HG02938 (cell line): ENCODE results near the gene TNFAIP2.

Experiments used
- ATAC-seq: cut with Tn5 transposase; IDR thresholded peaks from one replicate; pipeline ENCODE4 v1.9.1; 2021; ENCODE audit warnings: mild to moderate bottlenecking, moderate library complexity; ENCODE audit not compliant: unreplicated experiment

TNFAIP2 gene

DNA sequence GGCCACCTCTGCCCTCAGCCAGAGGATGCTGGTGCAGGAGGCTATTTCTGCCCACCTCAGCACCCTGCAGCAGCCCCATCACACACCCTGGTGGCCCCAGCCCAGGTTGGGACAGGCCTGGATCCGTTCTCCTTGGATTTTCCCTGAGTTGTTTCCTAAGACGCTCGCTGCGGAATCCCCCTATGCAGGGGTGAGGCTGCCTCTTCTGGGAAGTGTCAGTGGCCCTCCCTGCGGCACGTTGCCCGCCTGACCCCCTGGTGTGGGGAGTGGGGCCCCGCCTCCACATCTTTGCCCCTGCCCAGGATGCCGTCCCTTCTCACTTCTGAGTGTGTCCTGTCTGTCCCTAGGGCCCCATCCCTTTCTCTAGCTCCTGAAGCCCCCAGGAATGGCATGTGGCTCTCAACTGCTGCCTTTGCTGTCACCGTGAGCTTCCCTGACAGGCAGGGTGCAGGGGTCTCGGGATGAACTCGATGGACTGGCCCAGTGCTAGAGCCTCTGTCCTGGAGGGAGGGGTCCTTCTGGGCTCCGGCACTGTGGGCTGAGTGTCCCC, 29.3 kb upstream of the TNFAIP2 start:
- no peak for ATAC-seq

DNA sequence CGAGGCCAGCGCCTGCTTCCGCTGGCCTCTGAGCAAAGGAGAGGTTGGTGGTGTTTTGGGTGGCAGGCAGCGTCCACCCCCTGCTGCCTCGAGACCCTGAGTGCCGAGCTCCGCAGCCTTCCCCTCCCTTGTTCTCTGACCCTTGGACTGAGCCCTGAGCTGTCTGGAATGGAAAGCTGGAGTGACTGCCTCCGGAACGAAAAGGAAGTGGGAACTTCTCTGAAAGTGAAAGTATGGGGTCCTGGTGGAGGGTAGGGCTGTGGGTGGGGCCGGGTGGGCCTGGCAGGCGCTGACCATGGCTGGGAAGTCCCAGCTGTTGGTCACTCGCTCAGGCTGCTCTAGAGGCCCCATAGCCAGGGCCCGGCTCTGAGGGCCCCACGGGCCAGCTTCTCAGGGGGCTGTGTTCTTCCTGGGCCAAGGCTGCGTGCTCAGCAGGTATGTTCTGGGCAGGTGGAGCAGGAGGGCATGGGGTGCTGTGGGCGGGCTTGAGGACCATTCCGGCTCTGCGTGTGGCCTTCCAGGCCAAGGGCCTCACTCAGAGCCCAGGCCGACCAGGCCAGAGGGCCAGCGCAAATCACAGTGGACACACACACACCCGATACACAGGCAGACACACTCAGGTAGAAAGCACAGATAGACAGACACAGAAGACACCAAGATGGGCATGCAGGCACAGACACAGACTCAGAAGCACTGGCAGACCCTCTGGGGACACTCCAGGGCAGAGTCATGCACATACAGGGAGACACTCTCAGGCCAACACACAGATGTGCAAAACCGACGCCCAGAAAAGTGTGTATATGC, 28.7 kb upstream of the TNFAIP2 start, which contains the start of gene EXOC3L4:
TSS of gene EXOC3L4 (plus strand) at position 320 of the 804 bp plus-strand sequence. CDS start 5,495 bp downstream, outside the sequence.
- ATAC-seq, result no peak

DNA sequence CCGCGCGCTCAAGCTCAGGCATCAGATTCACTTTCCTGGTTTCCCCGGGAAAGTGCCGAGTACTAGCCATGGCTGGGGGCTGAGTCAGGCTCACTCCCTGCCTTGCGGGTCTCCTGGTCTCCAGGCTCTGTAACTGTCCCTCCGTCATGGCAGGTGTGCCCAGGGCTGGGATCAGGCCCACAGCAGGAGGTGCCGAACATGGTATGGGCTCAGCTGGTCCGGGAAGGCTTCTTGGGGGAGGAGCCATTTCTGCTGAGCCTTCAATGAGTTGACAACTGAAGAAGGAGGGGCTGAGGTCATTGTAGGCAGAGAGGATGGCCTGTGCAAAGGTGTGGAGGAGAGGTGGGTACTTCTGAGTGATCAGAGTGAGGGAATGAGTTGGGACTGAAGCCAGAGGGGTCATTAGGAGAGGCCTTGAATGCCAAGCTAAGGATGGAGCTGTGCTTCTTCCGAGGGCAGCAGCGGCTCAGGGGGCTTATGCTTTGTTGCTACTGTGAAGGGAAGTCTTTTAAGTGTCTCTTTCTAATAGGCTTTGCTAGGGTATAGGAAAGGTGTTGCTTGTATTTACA, 28.0 kb upstream of the TNFAIP2 start:
- ATAC-seq, result no peak

DNA sequence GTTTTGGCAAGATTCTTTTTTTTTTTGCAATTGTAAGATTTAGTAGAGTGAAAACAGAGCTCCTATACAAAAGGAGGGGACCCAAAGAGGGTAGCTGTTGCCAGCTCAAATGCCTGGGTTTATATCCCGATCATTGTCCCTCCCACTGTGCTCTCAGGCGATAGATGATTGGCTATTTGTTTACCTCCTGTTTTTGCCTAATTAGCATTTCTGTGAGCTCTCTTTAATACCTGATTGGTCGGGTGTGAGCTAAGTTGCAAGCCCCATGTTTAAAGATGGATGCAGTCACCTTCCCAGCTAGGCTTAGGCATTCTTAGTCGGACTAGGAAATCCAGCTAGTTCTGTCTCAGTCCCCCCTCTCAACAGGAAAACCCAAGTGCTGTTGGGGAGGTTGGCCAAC, 26.9 kb upstream of the TNFAIP2 start:
- no peak for ATAC-seq

DNA sequence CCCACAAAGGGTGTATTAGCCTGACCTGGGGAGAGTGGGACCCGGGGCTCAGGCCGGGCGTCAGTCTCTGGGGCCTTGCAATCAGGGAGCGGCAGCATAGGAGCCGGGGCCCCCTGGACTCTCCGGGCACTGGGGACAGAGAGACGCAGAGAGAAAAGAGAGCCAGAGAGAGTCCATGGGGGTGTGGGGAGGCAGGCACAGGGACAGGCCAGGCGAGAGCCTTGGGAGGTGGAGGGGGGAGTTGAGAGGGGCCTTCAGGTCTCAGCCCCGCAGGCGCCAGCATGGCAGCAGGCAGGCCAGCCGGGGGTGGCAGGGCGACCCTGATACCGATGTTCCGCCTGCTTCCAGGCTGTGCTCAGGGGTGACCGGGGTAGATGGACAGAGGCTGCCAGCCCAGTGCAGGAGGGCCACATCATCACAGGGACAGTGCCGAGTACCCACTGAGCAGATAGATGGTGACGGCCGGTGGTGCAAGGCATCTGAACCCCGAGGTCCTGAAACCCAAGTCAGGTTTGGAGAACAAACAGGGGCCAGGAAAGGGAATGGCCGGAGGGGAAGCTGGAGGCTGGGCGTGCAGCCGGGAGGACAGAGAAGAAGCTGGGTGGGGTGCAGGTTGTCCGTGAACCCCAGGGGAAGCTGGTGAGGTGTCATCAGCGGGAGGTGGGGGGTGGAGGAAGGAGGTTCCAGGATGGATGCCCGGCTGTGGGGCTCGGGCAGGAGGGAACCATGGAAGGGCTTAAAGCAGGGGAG, 25.8 kb upstream of the TNFAIP2 start:
- no peak for ATAC-seq

DNA sequence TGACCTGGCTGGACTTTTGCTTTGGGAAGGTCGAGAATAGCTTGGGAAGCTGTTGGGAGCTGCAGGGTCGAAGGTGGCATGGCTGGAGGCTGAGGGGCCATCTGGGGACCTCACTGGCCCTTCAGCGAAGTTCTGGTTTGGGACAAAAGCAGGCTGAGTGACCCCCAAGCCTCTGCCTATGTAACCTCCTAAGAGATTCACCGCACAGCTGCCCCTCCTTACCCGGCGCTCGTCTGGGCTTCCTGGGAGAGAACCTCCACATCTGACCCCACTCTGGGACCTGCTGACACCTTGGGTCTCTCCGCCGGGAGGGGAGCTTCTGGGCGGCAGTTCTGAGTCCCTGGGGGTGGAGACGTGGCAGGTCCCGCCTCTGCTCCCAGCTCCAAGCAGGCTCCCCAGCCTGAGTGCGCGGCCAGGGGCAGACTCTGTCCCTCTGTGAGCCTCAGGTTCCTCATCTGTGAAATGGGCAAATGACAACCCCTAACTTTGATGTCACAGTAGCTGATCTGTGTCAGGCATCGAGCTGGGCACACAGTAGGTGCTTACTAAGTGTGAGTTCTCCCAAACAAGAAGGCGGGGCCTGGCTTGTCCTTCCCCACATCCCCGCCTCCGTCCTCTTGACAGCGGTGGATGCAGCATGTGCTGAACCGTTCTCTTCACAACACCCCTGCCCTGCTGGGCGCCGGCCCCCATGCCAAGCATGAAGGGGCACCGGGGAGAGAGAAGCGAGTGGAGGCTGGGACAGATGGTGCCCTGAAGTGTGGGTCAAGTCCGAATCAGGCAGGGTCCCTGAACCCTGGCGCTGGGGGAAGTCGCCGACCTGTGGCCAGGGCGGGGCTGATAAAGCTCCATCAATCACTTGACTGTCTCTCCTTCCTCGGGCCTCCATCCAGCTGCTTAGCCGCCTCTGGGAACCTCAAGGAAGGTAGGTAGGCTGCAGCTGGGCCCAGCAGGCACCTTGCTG, 25.0 kb upstream of the TNFAIP2 start:
- ATAC-seq, result no peak

DNA sequence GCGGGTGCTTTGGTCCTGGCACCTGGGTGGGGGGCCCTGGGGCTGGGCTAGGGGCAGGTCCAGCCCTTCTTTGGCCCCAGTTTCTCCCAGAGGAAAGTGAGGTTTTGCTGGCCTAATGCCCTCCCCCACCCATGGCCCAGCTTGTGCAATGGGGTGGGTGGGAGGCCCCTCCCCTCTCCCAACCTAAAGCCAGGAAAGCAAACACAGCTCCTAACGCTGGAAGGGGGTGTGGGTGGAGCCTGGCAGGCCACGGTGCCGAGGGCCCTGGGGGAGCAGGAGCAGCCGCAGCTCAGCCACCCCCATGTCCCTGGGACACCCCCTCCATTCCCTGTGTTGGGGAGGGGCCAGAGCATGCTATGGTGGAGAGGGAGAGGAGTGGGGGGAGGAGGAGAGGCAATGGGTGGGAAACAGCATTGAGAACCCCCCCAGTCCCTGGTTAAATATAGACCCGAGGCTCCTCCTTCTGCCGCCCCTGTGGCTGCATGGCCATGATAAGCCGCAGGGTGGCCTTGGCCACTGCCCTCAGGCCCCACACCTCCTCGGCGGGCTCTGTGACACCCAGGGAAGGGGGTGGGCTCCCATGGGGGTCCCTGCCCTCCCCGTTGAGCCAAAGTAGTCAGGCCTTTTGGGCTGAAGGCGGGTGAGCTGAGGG, 24.1 kb upstream of the TNFAIP2 start:
- no peak for ATAC-seq

DNA sequence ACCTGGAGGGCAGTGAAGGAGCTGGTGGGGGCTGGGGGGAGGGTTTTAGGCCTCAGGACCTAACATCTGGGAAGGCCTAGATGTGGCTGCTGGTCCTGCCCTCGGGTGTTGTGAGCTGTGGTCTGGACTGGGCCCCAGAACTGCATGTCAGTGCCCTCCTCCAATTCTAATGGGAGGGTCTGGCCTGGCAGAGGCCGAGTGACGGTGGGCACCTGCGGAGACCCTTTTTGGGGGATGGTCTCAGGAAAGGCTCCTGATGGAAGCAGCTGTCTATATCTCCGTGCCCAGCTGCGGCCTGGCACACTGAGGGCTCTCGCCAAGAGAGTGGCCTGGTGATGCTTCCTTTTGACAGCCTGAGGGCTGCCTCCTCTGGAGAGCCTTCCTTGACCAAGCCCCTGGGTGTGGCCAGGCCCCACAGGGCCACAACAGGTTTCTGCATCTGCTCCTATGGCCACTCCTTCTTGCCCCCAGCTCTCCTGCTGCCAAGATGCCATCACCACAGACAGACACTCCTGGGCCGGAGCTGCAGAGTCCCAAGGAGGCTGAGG, 23.5 kb upstream of the TNFAIP2 start:
- no peak for ATAC-seq

DNA sequence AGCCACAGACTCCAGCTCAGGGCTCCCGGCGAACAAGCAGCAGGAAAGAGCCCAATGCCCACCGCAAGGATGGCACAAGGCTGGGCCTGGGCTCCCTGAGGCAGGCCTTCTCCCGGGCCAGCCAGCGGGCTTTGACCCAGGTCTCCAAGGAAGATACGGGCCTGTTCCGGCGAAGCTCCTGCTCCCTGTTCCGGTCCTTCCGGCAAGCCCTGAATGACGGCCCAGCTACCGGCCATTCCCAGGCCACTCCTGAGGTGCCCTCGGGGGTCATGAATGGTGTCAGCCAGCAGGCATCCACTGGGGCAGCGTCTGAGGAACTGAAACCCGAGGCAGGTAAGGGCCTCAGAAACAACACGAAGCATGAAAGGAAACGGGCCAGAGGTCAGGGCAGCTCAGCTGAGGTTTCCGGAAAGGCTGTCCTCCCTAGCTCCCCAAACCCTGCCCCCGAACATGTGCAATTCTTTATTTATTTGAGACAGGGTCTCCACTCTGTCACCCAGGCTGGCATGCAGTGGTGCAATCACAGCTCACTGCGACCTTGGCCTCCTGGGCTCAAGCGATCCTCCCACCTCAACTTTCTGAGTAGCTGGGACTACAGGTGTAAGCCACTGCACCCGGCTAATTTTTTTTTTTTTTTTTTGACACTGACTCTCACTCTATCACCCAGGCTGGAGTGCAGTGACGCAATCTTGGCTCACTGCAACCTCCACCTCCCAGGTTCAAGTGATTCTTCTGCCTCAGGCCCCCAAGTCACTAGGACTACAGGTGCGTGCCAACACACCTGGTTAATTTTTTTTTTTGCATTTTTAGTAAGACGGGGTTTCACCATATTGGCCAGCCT, 22.8 kb upstream of the TNFAIP2 start:
- ATAC-seq, result no peak

DNA sequence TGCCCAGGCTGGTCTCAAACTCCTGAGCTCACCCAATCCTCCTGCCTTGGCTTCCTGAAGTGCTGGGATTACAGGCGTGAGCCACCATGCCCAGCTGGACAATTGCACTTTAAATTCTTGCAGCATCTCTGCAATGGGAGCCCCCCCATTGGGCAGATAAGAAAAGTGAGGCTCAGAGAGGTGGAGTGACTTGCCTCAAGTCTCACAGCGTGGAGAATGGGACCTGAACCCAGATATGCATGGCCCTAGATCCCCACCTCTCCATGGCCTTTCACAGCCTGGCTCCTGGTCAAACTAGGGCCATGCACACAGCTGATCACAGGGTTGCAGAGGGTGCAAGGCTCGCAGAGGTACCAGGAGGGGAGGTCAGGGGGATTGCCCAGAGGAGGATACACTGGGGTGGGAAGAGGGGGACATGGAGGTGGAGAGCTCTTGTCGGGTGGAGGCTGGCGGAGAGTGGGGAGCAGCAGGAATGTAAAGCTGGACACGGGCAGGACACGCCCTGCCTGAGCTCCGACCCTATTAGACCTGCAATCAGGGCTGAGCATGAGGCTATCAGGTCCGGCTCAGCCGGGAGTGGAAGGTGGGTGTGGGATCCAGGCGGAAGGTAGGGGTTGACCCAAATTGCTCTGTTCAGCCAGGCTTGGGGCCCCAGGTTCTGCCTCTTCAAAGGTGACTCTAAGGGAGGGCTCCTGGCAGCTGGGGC, 21.9 kb upstream of the TNFAIP2 start:
- no peak for ATAC-seq

DNA sequence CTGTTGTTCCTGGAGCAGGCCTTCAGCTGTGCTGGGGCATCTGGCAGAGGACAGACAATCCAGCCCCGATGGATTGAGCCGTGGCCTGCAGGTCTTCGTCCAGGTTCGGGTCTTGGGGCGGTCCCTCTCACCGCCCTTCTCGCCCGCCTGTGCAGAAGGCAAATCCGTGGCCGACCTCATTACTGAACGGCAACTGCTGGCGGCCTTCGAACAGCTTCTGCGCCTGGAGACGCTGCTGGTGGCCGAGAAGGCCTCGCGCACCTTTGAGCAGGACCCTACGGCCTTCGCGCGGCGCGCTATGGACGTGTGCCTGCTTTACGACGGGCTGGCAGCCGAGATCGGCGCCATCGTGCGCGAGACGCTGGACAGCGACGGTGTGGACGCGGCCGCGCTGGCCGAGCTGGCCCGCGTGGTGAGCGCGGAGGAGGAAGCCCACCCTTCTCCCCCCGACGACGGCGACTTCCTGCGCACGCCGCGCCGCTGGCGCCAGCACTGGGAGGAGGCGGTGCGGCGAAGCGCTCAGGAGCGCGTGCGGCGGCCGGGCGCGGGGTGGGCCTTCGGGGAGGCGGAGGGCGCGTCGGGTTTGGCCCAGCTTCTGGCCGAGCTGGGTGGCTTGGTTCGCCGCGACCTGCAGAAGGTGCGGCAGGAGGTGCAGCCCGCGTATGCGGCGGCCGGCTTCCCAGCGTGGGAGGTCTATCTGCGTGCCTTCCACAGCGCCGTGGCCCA, 21.1 kb upstream of the TNFAIP2 start:
- ATAC-seq, result no peak

DNA sequence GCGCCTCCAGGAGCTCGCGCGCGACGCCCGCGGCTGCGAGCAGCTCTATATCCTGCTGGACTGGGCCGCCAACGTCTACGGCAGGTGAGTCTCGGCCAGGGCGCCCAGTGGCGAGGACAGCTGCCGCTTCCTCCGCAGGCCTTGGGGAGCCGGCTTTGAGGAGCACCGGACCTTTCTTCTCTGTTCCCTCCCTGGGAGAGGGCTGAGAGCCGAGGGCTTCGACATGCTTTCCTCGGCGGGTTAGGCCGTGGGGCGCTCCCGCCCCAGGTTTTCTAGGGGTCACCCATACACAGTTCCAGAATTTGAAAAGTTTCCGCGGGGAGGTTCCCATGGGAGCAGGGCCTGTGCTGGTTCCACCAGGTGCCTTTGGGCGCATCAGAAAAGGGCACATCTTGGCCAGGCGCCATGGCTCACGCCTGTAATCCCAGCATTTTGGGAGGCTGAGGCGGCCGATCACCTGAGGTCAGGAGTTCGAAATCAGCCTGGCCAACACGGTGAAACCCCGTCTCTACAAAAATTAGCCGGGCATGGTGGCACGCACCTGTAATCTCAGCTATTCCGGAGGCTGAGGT, 20.5 kb upstream of the TNFAIP2 start:
- ATAC-seq, result no peak

DNA sequence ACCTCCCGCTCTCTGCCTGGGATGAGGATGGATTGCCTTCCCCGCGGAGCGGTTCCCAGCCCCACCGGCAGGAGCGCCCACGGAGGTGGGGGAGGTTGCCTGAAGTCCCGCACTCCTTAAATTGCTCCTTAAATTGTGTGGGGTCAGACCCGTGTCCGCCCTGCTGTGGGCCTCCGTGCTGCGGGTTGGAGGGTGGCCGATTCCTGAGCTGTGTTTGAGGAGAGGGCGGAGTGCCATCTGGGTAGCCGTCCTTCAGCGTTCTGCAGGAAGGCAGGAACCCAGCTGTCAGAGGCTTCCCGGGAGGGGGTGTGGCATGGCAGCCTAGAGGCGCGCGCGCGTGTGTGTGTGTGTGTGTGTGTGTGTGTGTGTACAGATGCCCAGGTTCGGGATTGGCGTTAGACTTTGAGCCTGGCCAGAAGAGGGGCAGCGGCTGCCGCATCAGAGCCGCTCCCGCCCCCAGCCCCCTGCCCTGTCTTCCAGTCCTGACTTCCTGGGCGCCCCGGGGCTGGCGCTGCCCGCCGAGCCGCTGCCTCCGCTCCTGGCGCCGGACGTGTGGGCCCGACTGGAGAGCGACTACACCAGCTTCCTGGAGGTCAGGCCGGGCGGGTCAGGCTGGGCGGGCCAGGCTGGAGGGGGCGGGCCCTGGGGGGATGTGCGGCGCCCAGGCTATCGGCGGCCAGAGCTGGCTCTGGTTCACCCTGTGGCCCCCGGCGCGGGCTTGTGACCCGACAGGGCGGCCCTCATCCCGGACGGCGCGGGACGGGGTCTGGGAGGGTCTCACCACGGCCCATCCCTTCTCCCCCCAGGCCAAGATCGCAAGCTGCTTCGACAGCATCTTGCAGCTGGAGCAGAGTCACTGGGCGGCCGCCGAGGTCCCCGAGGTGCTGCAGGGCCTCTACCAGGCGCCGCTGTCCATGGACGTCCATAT, 19.5 kb upstream of the TNFAIP2 start:
- ATAC-seq, result no peak

DNA sequence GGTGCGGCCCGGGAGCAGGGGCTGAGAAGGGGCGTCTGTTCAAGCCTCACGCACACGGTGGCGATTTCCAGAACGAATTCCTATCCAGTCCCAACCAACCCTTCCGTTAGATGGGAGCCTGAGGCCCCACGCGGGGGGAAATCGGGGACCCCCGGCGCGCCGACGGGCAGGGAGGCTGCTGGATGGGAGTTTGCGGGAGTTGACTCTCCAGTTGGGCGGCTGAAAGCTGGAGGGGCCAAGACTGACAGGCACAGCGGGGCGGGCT, 18.9 kb upstream of the TNFAIP2 start:
- no peak for ATAC-seq

DNA sequence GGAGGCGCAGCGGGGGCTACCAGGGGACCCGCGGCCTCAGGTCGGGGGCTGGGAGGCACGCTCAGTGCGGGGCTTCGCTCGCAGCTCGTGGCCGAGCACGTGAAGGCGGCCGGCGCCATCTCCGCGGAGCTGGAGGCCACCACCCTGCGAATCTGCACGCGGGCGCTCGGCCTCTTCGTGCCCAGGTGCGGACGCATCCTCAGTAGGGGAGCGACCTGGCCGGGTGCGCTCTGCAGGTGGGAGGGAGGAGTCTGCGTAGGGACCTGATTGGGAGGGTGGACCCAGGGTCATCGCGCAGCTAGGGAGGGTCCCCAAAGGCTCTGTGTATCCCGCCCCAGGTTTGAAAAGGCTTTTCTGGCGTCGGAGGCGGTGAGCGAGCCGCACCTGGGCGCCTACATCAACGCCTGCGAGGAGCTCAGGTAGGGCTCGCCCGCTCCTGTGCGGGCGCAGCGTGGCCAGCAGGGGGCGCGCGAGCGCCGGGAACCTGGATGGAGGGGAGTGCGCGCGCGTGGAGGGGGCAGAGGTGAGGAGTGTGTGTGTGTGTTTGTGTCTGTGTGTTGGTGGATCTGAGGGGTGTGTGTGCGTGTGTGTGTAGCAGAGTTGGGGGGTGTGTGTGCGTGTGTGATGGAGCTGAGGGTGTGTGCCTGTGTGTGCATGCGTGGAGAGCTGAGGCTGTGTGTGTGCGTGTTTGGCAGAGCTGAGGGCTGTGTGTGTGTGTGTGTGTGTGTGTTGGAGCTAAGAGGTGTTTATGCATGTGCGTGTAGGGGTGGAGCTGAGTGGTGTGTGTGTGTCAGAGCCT, 18.4 kb upstream of the TNFAIP2 start:
- ATAC-seq, result no peak
